Ascending aorta (tissue), 2 donors: ENCODE data around the gene ITGA7. TPM values are rescaled to one million over a fixed set of nuclear protein-coding genes. Genes with fewer than 3 reads are reported as not detected.

Experiments
- DNase-seq, 2 donors: peaks; one replicate each; pipeline ENCODE4 v3.0.0-alpha.2; 2019; ENCODE audit warnings: low spot score in 2 of 2
- H3K27ac ChIP-seq, 2 donors: fragments of 200-600 bp; sonication (generic); one replicate each; pipeline ENCODE4 v1.5.1; 2016 to 2017; ENCODE audit warnings: mild to moderate bottlenecking in 1 of 2
- H3K27me3 ChIP-seq: fragments of 200-600 bp; sonication (generic); one replicate; pipeline ENCODE4 v1.5.1; 2017
- H3K36me3 ChIP-seq, 2 donors: fragments of 200-600 bp; sonication (generic); one replicate each; pipeline ENCODE4 v1.5.1; 2016
- H3K4me1 ChIP-seq, 2 donors: fragments of 200-600 bp; sonication (generic); one replicate each; pipeline ENCODE4 v1.5.1; 2016 to 2017; ENCODE audit warnings: mild to moderate bottlenecking in 1 of 2
- H3K4me3 ChIP-seq, 2 donors: fragments of 200-600 bp; sonication (generic); one replicate each; pipeline ENCODE4 v1.5.1; 2016 to 2017; ENCODE audit warnings: mild to moderate bottlenecking in 1 of 2
- H3K9me3 ChIP-seq, 2 donors: fragments of 200-600 bp; sonication (generic); one replicate each; pipeline ENCODE4 v1.5.1; 2016
- intact Hi-C: fragments of 100-400 bp; cut with DNase I; formaldehyde crosslinking; loops from one replicate; pipeline ENCODE4 v1.15.1; 2023
- total RNA-seq: library from RNA; depleted of rRNA; stranded (reverse); fragments of >200 nt; gene quantifications from one replicate; pipeline ENCODE4 v1.1.0, GENCODE V29; 2016
- TF ChIP-seq, protein P1 (sequence below), 3 experiments: fragments of 200-600 bp in 2 of 3; fragments of 450-650 bp in 1 of 3; sonication (generic) in 2 of 3; IDR thresholded peaks; one replicate each; pipeline ENCODE4 v1.5.1; 2016 to 2019; ENCODE audit warnings: antibody characterized with exemption in 3 of 3, mild to moderate bottlenecking in 1 of 3, moderate library complexity in 1 of 3

Gene ITGA7
- total RNA-seq, 1 donor from 2014 or later, result 246 TPM

DNA sequence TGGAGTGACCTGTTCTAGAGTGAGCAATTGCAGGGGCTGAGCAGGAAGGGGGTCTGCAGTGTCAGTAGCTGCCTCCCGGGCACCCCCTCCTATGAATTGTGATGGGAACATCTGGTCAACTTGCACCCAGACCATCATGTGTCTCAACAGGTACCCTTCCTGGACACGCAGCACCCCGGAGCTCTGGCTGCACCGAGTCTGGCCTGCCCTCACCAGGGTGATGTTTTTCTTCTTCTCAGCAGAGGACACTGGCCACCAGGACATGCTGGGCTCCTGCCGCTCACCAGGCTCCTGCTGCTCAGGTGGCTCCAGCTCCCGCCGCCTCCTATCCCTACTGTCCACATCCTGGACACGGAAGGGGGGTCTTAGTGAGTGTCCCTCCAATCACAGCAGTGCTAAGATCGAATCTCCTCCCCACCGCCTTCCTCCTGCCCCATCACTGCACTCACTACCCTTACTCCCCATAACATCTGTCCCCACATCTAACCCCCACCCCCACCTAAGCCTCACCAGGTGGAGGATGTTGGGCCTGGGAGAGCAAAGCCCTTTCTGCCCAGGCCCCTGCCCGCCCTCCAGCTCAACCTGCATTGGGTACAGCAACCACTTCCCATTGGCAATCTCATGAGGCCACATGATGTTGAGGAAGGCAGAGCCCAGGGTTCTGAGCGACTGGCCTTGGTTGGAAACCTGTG is 14.9 kb downstream of the ITGA7 start:
- Histone ChIP-seq H3K4me1 (no peaks in the 10 kb centered on the region), H3K9me3 (no peaks in the 10 kb centered on the region), H3K36me3 (peaks cover 83 to 84% of the 10 kb centered on the region in 2 donors), H3K27me3 (no peaks in the 10 kb centered on the region), H3K4me3 (no peak overlapping the region), H3K27ac (no peak overlapping the region)
- DNase-seq, result peak in 1 of 2 donors; percentile 54
- TF ChIP-seq, protein P1, sequence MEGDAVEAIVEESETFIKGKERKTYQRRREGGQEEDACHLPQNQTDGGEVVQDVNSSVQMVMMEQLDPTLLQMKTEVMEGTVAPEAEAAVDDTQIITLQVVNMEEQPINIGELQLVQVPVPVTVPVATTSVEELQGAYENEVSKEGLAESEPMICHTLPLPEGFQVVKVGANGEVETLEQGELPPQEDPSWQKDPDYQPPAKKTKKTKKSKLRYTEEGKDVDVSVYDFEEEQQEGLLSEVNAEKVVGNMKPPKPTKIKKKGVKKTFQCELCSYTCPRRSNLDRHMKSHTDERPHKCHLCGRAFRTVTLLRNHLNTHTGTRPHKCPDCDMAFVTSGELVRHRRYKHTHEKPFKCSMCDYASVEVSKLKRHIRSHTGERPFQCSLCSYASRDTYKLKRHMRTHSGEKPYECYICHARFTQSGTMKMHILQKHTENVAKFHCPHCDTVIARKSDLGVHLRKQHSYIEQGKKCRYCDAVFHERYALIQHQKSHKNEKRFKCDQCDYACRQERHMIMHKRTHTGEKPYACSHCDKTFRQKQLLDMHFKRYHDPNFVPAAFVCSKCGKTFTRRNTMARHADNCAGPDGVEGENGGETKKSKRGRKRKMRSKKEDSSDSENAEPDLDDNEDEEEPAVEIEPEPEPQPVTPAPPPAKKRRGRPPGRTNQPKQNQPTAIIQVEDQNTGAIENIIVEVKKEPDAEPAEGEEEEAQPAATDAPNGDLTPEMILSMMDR (IDR thresholded peaks at IDR 0.05), result no peak
- intact Hi-C loops, result no loop called here

DNA sequence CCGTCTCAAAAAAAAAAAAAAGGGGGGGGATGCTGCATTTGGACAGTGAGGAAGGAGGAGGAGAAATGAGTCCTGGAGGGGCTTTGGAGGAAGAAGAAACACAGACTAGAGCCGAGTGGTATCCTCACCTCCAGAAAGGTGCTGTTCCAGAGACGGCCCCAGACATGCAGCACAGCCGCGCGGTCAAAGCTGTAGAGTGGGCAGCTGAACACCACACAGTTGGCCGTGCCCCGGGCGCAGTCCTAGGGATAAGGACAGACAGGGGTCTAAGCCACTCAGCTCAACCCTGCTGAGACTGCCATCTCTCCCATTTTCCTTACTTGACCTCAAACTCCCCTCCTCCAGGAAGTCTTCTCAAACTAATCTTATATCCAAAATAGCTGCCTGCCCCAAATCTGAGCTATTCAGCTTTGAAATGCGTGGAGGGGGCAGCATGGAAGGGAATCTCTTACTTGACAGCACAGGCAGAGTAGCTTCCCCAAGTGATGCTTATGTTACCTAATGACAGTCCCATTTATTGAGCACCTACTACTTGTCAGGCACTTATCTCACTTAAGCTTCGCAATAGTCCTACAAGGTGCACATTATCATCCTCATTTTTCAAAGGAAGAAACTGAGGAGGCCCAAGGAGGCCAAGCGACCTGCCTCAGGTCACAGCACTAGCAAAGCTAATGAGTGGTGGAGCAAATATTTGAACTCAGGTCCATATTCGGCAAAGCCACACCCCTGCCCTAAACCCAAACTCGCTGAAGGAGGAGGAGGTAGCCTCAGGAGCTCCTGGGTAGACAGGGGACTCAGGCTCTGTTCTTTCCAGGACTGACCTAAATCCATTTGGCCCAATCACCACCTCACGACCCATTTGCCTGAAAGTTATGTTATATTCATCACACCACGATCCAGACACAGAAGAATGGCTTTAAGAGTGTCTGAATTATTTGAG is 18.7 kb downstream of the ITGA7 start:
- H3K36me3 ChIP-seq, result peaks cover 73 to 76% of the 10 kb centered on the region in 2 donors
- no peaks in the 10 kb centered on the region for H3K27me3 ChIP-seq
- H3K4me1 ChIP-seq, result no peaks in the 10 kb centered on the region
- H3K9me3 ChIP-seq, result no peaks in the 10 kb centered on the region
- H3K4me3 ChIP-seq, result no peak overlapping the region
- DNase-seq, result peak in 1 of 2 donors; percentile 53
- TF ChIP-seq, protein P1 (IDR thresholded peaks at IDR 0.05), result no peak
- H3K27ac ChIP-seq, result no peak overlapping the region
- intact Hi-C loops, result no loop called here

GRCh38 chr12:55687746-55688145 is 20.0 kb downstream of the ITGA7 start:
- Histone ChIP-seq H3K27me3 (no peaks in the 10 kb centered on the region), H3K9me3 (no peaks in the 10 kb centered on the region), H3K36me3 (peaks cover 61 to 63% of the 10 kb centered on the region in 2 donors), H3K27ac (no peak overlapping the region), H3K4me1 (no peaks in the 10 kb centered on the region), H3K4me3 (no peak overlapping the region)
- intact Hi-C loops, result no loop called here
- no peak for DNase-seq
- TF ChIP-seq, protein P1 (IDR thresholded peaks at IDR 0.05), result no peak

DNA sequence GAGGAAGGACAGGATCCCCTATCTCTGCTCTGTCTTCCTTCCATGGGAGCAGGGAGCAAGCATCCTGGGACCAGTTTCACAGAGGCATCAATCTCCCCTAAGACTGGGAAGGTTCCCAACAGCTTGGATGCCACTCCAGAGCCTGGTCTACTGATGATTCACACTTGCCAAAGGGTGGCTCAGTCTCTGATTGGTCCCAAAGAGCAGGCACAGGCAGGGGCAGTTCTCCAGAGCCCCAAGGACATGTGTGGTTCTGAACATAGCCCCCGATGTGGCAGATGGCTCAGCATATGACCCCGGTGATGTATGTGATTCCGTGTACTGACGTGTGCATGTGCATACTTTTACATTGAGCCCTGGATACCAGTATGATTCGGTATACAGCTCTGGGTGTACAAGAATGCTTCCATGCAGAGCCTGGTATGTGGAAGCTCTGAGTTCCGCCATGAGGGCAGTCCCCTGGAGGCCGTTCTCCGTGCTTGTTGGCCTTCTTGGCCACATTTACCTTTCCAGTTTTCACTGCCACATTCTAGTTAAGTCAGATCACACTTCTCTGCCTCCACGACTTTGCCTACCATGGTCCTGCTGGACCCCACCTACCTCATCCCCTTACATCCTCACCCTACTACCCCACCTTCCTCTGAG is 21.2 kb downstream of the ITGA7 start:
- Histone ChIP-seq H3K9me3 (no peaks in the 10 kb centered on the region), H3K27ac (no peak overlapping the region), H3K4me1 (peaks cover 5 to 6% of the 10 kb centered on the region in 2 donors), H3K27me3 (no peaks in the 10 kb centered on the region), H3K36me3 (peaks cover 48 to 51% of the 10 kb centered on the region in 2 donors), H3K4me3 (no peak overlapping the region)
- intact Hi-C loops, result no loop called here
- peak in 1 of 2 donors; percentile 61 for DNase-seq
- TF ChIP-seq, protein P1 (IDR thresholded peaks at IDR 0.05), result no peak

GRCh38 chr12:55685671-55686070 is 22.0 kb downstream of the ITGA7 start:
- DNase-seq, result peak in 1 of 2 donors; percentile 55
- H3K36me3 ChIP-seq, result peaks cover 42 to 45% of the 10 kb centered on the region in 2 donors
- no peak overlapping the region for H3K4me3 ChIP-seq
- TF ChIP-seq, protein P1 (IDR thresholded peaks at IDR 0.05), result no peak
- H3K4me1 ChIP-seq, result peaks cover 5 to 7% of the 10 kb centered on the region in 2 donors
- H3K27me3 ChIP-seq, result no peaks in the 10 kb centered on the region
- no peak overlapping the region for H3K27ac ChIP-seq
- no peaks in the 10 kb centered on the region for H3K9me3 ChIP-seq
- intact Hi-C loops, result loop anchor here (2.0 kb wide), 1 partner anchor 15 kb away; no protein-coding TSS in a partner anchor
